ENCODE results near the gene TRIM29.

DNA sequence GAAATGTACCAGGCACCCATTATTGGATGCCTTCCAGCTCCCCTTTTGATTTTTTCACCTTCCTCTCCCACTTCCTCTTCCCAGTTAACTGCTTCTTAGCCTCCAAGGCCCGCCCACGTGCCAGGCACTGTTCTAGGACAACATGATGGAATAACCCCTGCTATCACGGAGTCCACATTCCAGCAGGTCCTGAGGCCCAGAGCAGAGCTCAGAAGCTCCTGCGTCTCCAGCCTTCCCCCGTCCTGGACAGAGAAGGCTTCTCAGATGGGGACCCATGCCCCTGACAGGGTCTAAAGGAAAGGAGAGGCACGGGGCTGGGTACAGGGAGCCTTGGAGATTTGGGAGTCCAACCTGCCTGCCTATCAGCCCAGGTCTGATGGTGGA, 29.1 kb downstream of the TRIM29 start:
- no peak for TF ChIP-seq CTCF (IDR thresholded peaks at IDR 0.05; ENCODE audit: insufficient read depth, low read depth, low read length)
- TF ChIP-seq EZH2 (IDR thresholded peaks at IDR 0.05; ENCODE audit: insufficient read depth, low read length) = no peak
